K562 (cell line): ENCODE measurements around the gene DAP. TPM values are rescaled to one million over a fixed set of nuclear protein-coding genes. Genes with fewer than 3 reads are reported as not detected.

Experiments
- ATAC-seq: fragments of 200-7000 bp; cut with Tn5 transposase; 3 replicates; pipeline ENCODE4 v1.9.1; 2020; ENCODE audit warnings: moderate library complexity
- BruUV-seq: library from RNA; stranded (reverse); fragments of 400-500 nt; replicated peaks from 2 replicates; lab custom pipeline; 2021; lab: Mats Ljungman, UMichigan
- CTCF ChIA-PET: fragments of 300-600 bp; formaldehyde crosslinking; extraction: SDS; loops from one replicate; lab custom pipeline; 2021; ENCODE audit warnings: low intra/inter-chr PET ratio; lab: Yijun Ruan, JAX
- POLR2A ChIA-PET: fragments of 300-600, 350-650 bp; sonication (Branson Sonifier 250); formaldehyde crosslinking; extraction: SDS; loops from one replicate; lab custom pipeline; 2021; ENCODE audit warnings: antibody characterized with exemption, inconsistent platforms; lab: Yijun Ruan, JAX
- DNase-seq, 4 experiments: peaks; one replicate each; pipeline versions ENCODE4 v3.0.0 to v3.0.0-alpha.2; 2011 to 2018; ENCODE audit warnings: low spot score in 3 of 4, mixed read lengths in 3 of 4; ENCODE audit errors: extremely low read depth in 1 of 4
- FAIRE-seq: peaks from 2 replicates; lab custom pipeline; 2011; peaks lifted over from hg19 to GRCh38; lab: Jason Lieb, UNC
- H2AFZ ChIP-seq: 2 replicates; pipeline ENCODE4 v1.6.0; 2011; ENCODE audit warnings: low read depth, low read length, control low read depth, inconsistent platforms
- H3K27ac ChIP-seq: fragments of 200-600 bp; 3 replicates; pipeline ENCODE4 v1.8.0; 2011; ENCODE audit warnings: low read depth, mild to moderate bottlenecking, control low read depth, inconsistent platforms, low read length, moderate library complexity, mixed read lengths; ENCODE audit errors: extremely low read depth
- H3K27me3 ChIP-seq, 2 experiments: fragments of 300-600 bp in 1 of 2; 2 replicates in 1 of 2; 3 replicates in 1 of 2; pipeline versions ENCODE4 v1.6.0 to v1.8.0; 2011; ENCODE audit warnings: inconsistent platforms in 2 of 2, low read length in 2 of 2, mild to moderate bottlenecking in 1 of 2, mixed read lengths in 1 of 2, moderate library complexity in 1 of 2; ENCODE audit not compliant: control insufficient read depth in 2 of 2, insufficient read depth in 2 of 2
- H3K36me3 ChIP-seq: fragments of 300-600 bp; 3 replicates; pipeline ENCODE4 v1.8.0; 2011; ENCODE audit warnings: mild to moderate bottlenecking, low read length, inconsistent platforms; ENCODE audit not compliant: control insufficient read depth, insufficient read depth
- H3K4me1 ChIP-seq, 2 experiments: fragments of 200-600 bp in 1 of 2; replicated peaks in 1 of 2; 2 replicates in 1 of 2; 3 replicates in 1 of 2; pipeline versions ENCODE4 v1.5.1 to v1.8.0; 2011; ENCODE audit warnings: inconsistent platforms in 2 of 2, low read length in 2 of 2, mild to moderate bottlenecking in 1 of 2, mixed read lengths in 1 of 2, moderate library complexity in 1 of 2; ENCODE audit not compliant: control insufficient read depth in 2 of 2, insufficient read depth in 2 of 2
- H3K4me2 ChIP-seq: 2 replicates; pipeline ENCODE4 v1.6.1; 2011; ENCODE audit warnings: low read length, control low read depth, inconsistent platforms, mixed read lengths; ENCODE audit not compliant: insufficient read depth
- H3K4me3 ChIP-seq: fragments of 200-600 bp; sonication (generic), shearing (Covaris generic); 2 replicates; pipeline ENCODE4 v1.5.1; 2016; ENCODE audit warnings: control low read depth, inconsistent platforms
- H3K79me2 ChIP-seq: fragments of 200-600 bp; 3 replicates; pipeline ENCODE4 v1.8.0; 2011; ENCODE audit warnings: low read length, inconsistent platforms; ENCODE audit not compliant: control insufficient read depth, insufficient read depth
- H3K9ac ChIP-seq, 2 experiments: 2 replicates each; pipeline versions ENCODE4 v1.6.0 to v1.6.1; 2011; ENCODE audit warnings: low read depth in 2 of 2, low read length in 2 of 2, control low read depth in 1 of 2, inconsistent platforms in 1 of 2, mild to moderate bottlenecking in 1 of 2, mixed read lengths in 1 of 2; ENCODE audit not compliant: insufficient read depth in 1 of 2
- H3K9me1 ChIP-seq: one replicate; pipeline ENCODE4 v1.6.0; 2011; ENCODE audit warnings: inconsistent platforms, mild to moderate bottlenecking, low read length, moderate library complexity; ENCODE audit not compliant: control insufficient read depth, insufficient read depth
- H3K9me3 ChIP-seq: replicated peaks from 2 replicates; pipeline ENCODE4 v1.5.1; 2011; ENCODE audit warnings: low read depth, low read length, inconsistent platforms; ENCODE audit not compliant: control insufficient read depth, insufficient read depth
- H4K20me1 ChIP-seq: replicated peaks from 2 replicates; pipeline ENCODE4 v1.6.1; 2011; ENCODE audit warnings: low read length, inconsistent platforms, mixed read lengths; ENCODE audit not compliant: control insufficient read depth, insufficient read depth
- ARID3A ChIP-seq: IDR thresholded peaks from 2 replicates; pipeline ENCODE4 v1.6.1; 2012; ENCODE audit warnings: low read depth, low read length, improper control_type of control experiment, borderline replicate concordance
- BHLHE40 ChIP-seq: IDR thresholded peaks from 2 replicates; pipeline ENCODE4 v1.6.1; 2011; ENCODE audit warnings: low read length, improper control_type of control experiment
- CHD2 ChIP-seq: IDR thresholded peaks from 2 replicates; pipeline ENCODE4 v1.6.1; 2011; ENCODE audit warnings: low read depth, low read length
- CREB1 ChIP-seq, 2 experiments: sonication (generic) in 1 of 2; formaldehyde crosslinking in 1 of 2; IDR thresholded peaks; 2 replicates each; pipeline versions ENCODE4 v1.6.1 to v1.8.0; 2012 to 2022; ENCODE audit warnings: inconsistent platforms in 1 of 2, mild to moderate bottlenecking in 1 of 2, missing genetic modification reagents in 1 of 2, moderate library complexity in 1 of 2
- GATA2 ChIP-seq: sonication (generic); formaldehyde crosslinking; IDR thresholded peaks from 2 replicates; pipeline ENCODE4 v1.4.0; 2020; ENCODE audit warnings: mild to moderate bottlenecking, missing genetic modification reagents
- GTF2A2 ChIP-seq: IDR thresholded peaks from 2 replicates; pipeline ENCODE4 v1.6.1; 2016; ENCODE audit warnings: mild to moderate bottlenecking, missing genetic modification characterization, missing compliant biosample characterization
- KDM1A ChIP-seq, 2 experiments: fragments of 450-650 bp; IDR thresholded peaks; 2 replicates each; pipeline ENCODE4 v1.6.1; 2016; ENCODE audit warnings: mild to moderate bottlenecking in 2 of 2
- MBD1 ChIP-seq: fragments of 250-450 bp; sonication (Bioruptor Pico); IDR thresholded peaks from 2 replicates; pipeline ENCODE4 v1.8.0; 2022; ENCODE audit warnings: inconsistent platforms
- NONO ChIP-seq, 2 experiments: fragments of 200-400 bp in 1 of 2; fragments of 450-650 bp in 1 of 2; formaldehyde crosslinking in 1 of 2; IDR thresholded peaks; 2 replicates each; pipeline ENCODE4 v1.6.1; 2017; ENCODE audit warnings: low read depth in 2 of 2, mild to moderate bottlenecking in 2 of 2, moderate library complexity in 2 of 2, low read length in 1 of 2
- RCOR1 ChIP-seq, 2 experiments: IDR thresholded peaks; 2 replicates each; pipeline ENCODE4 v1.6.1; 2012; ENCODE audit warnings: low read depth in 2 of 2, low read length in 2 of 2, borderline replicate concordance in 1 of 2, improper control_type of control experiment in 1 of 2
- SMAD4 ChIP-seq: fragments of 250-450 bp; sonication (Bioruptor Pico); conservative IDR thresholded peaks from 2 replicates; pipeline ENCODE4 v1.8.0; 2021; ENCODE audit warnings: inconsistent platforms, mild to moderate bottlenecking, moderate library complexity
- TARDBP ChIP-seq: fragments of 450-650 bp; IDR thresholded peaks from 2 replicates; pipeline ENCODE4 v1.6.1; 2016
- TEAD4 ChIP-seq, 2 experiments: sonication (generic) in 1 of 2; formaldehyde crosslinking in 1 of 2; IDR thresholded peaks; 2 replicates each; pipeline versions ENCODE4 v1.6.1 to v1.8.0; 2012 to 2022; ENCODE audit warnings: borderline replicate concordance in 1 of 2, inconsistent platforms in 1 of 2, low read length in 1 of 2, mild to moderate bottlenecking in 1 of 2, missing genetic modification reagents in 1 of 2
- TOE1 ChIP-seq, 2 experiments: fragments of 450-650 bp in 1 of 2; sonication (generic) in 1 of 2; formaldehyde crosslinking in 1 of 2; IDR thresholded peaks; 2 replicates each; pipeline versions ENCODE4 v1.7.1 to v1.8.0; 2016 to 2022; ENCODE audit warnings: borderline replicate concordance in 2 of 2, mild to moderate bottlenecking in 2 of 2, antibody characterized with exemption in 1 of 2, inconsistent platforms in 1 of 2, low read depth in 1 of 2, missing genetic modification reagents in 1 of 2, moderate library complexity in 1 of 2
- ZNF175 ChIP-seq: fragments of 200-800 bp; sonication (Bioruptor generic); IDR thresholded peaks from 2 replicates; pipeline ENCODE4 v1.6.1; 2016; ENCODE audit warnings: low read depth, mild to moderate bottlenecking, missing genetic modification characterization, missing compliant biosample characterization
- ZNF551 ChIP-seq: fragments of 250-450 bp; sonication (Bioruptor Pico); IDR thresholded peaks from 2 replicates; pipeline ENCODE4 v1.5.0; 2021; ENCODE audit warnings: mild to moderate bottlenecking, moderate library complexity
- ZNF584 ChIP-seq: fragments of 200-800 bp; sonication (Bioruptor generic); IDR thresholded peaks from 2 replicates; pipeline ENCODE4 v1.6.1; 2016; ENCODE audit warnings: low read depth, mild to moderate bottlenecking, missing genetic modification characterization, missing compliant biosample characterization
- WGBS: fragments of 100-300 bp; shearing (Covaris generic); methylation state at CpG from one replicate; pipeline ENCODE4 v1.1.6; 2016; ENCODE audit warnings: low coverage, mixed read lengths; ENCODE audit not compliant: insufficient coverage; ENCODE audit errors: missing lambda C conversion rate; 5-methylcytosine and 5-hydroxymethylcytosine counted together
- in situ Hi-C: fragments of 300-500 bp; cut with MboI; formaldehyde crosslinking; loops from 4 replicates; pipeline ENCODE4 v1.15.0; 2018; ENCODE audit warnings: inconsistent platforms, mixed read lengths
- intact Hi-C: fragments of 100-400 bp; cut with micrococcal nuclease; formaldehyde crosslinking; loops from 2 replicates; pipeline ENCODE4 v1.14.2; 2022
- polyA plus RNA-seq, 8 experiments: library from polyadenylated mRNA; depleted of rRNA in 4 of 8; stranded (reverse) in 5 of 8; unstranded in 3 of 8; fragments of >200 nt; fragmentation: Nextera tagmentation in 2 of 8; fragmentation: Illumina TruSeq in 1 of 8; extraction: Ambion mirVana in 2 of 8; extraction: Trizol in 1 of 8; gene quantifications; 2 replicates each; pipeline versions ENCODE4 v1.2.1 to v1.2.3, GENCODE V29; 2011 to 2014; ENCODE audit warnings: inconsistent platforms in 1 of 8, missing spikeins in 1 of 8
- total RNA-seq, 7 experiments: library from RNA; depleted of rRNA in 6 of 7; stranded (reverse); fragments of >200 nt in 6 of 7; fragmentation: Illumina TruSeq in 2 of 7; extraction: Trizol in 2 of 7; gene quantifications; 2 replicates each; pipeline versions ENCODE4 v1.2.1 to v1.2.3, GENCODE V29; 2011 to 2021; ENCODE audit warnings: low replicate concordance in 1 of 7

The DAP gene
- total and polyA plus RNA-seq, 9 of the 15 experiments (the other 6 are each of a cell fraction or from before 2014, with no cell fraction given), result 14.1 to 151 (median 34.5) TPM

- intact Hi-C loops, result loop anchor here (1.0 to 5.0 kb wide), 4 partner anchors 21 to 99 kb away; partner anchors contain the start of gene DAP
- TF ChIP-seq SMAD4 (CRISPR knock-in tag), result peak; percentile 52; the same call in 1 of the 2 replicates
- TF ChIP-seq TOE1 (IDR thresholded peaks at IDR 0.05; ENCODE audit: borderline replicate concordance), result 0 out of 2 replicates have a peak, but pooled peaks have one; percentile 46
- TF ChIP-seq TOE1 (CRISPR knock-in tag; IDR thresholded peaks at IDR 0.05; ENCODE audit: borderline replicate concordance, low read depth), result no peak
- peak; percentile 92 for TF ChIP-seq TEAD4 (IDR thresholded peaks at IDR 0.05; ENCODE audit: low read length)
- no peak for TF ChIP-seq TEAD4 (CRISPR knock-in tag; IDR thresholded peaks at IDR 0.05; ENCODE audit: borderline replicate concordance)
- peak; percentile 83 for TF ChIP-seq GATA2 (CRISPR knock-in tag)
- TF ChIP-seq MBD1 (CRISPR knock-in tag), result no peak
- TF ChIP-seq CREB1 (IDR thresholded peaks at IDR 0.05), result 0 out of 2 replicates have a peak, but pooled peaks have one; percentile 33
- TF ChIP-seq CREB1 (CRISPR knock-in tag; IDR thresholded peaks at IDR 0.05), result no peak
- TF ChIP-seq ZNF551 (CRISPR knock-in tag), result no peak
- TF ChIP-seq ZNF584 (CRISPR knock-in tag), result peak; percentile 46; the same call in 1 of the 2 replicates
- TF ChIP-seq GTF2A2 (tag), result no peak
- TF ChIP-seq TARDBP, result peak; percentile 68; the same call in 1 of the 2 replicates
- TF ChIP-seq BHLHE40, result peak; percentile 46
- TF ChIP-seq RCOR1 (IDR thresholded peaks at IDR 0.05; ENCODE audit: borderline replicate concordance in 1 of 2, low read depth in 2 of 2, low read length in 2 of 2), result peak; percentile 79 to 96; a peak in 3 of 4 replicates
- TF ChIP-seq NONO (IDR thresholded peaks at IDR 0.05; ENCODE audit: low read depth in 2 of 2, low read length in 1 of 2), result peak in 1 of 2 experiments; percentile 40; a peak in 1 of 4 replicates
- peak; percentile 79 for TF ChIP-seq ZNF175
- peak; percentile 64 to 81 for TF ChIP-seq KDM1A (IDR thresholded peaks at IDR 0.05)
- TF ChIP-seq ARID3A, result peak; percentile 59; the same call in 1 of the 2 replicates
- no peak for TF ChIP-seq CHD2
Measured at GRCh38 chr5:10702911-10703491, 58.0 kb downstream of the DAP start.

More at GRCh38 chr5:10702911-10703491, 58.0 kb downstream of the DAP start:
- H3K9ac ChIP-seq, result peak overlapping the region; percentile 20 to 49; a peak in 3 of 4 replicates
- peaks cover 12% of the 10 kb centered on the region for H3K9me1 ChIP-seq
- no peak overlapping the region for H2AFZ ChIP-seq
- H3K27me3 ChIP-seq, result no peaks in the 10 kb centered on the region
- peak; percentile 87 for ATAC-seq
- peaks cover 64% of the 10 kb centered on the region for H3K36me3 ChIP-seq
- in situ Hi-C loops, result no loop called here
- peak overlapping the region; percentile 82 for H3K27ac ChIP-seq
- CTCF ChIA-PET, result interaction anchor here (1.3 kb wide), 1 partner anchor 99 kb away, joined by 3 read pairs; no protein-coding TSS in a partner anchor
- peaks cover 34 to 51% of the 10 kb centered on the region in 2 experiments for H3K4me1 ChIP-seq
- peak overlapping the region; percentile 65 for H3K4me2 ChIP-seq
- H3K4me3 ChIP-seq, result no peak overlapping the region; the same call in 1 of the 2 replicates
- peak; percentile 95 for FAIRE-seq
- DNase-seq, result peak; percentile 83 to 91 (median 87)
- H4K20me1 ChIP-seq, result peaks cover 32% of the 10 kb centered on the region
- POLR2A ChIA-PET, result interaction anchor here (0.6 to 3.0 kb wide), 15 partner anchors 9 to 399 kb away, joined by 3 to 12 read pairs (median 4); partner anchors contain the start of gene DAP
- peaks cover 57% of the 10 kb centered on the region for H3K79me2 ChIP-seq
- 4% methylated on average over 7 of the region's 7 CpGs for WGBS
- H3K9me3 ChIP-seq, result no peaks in the 10 kb centered on the region
- no TSS peak for BruUV-seq
